K562 (cell line): ENCODE measurements around the gene ABCB9. TPM values are rescaled to one million over a fixed set of nuclear protein-coding genes. Genes with fewer than 3 reads are reported as not detected.
A peak's percentile ranks its signal among the peaks of the same experiment; 100 is the strongest.

Source experiments
- CAMTA2 ChIP-seq: fragments of 250-450 bp; sonication (Bioruptor Pico); conservative IDR thresholded peaks from 2 replicates; pipeline ENCODE4 v1.5.1; 2022
- CBX8 ChIP-seq: fragments of 200-600 bp; sonication (generic); IDR thresholded peaks from 2 replicates; pipeline ENCODE4 v1.6.1; 2012; ENCODE audit warnings: borderline replicate concordance, mixed run types, low read depth, mild to moderate bottlenecking, moderate library complexity, mixed read lengths, low read length, control low read depth, inconsistent platforms; ENCODE audit not compliant: poor library complexity, severe bottlenecking; ENCODE audit errors: extremely low read depth
- E2F3 ChIP-seq: fragments of 250-450 bp; sonication (Bioruptor Pico); IDR thresholded peaks from 2 replicates; pipeline ENCODE4 v1.4.0; 2020; ENCODE audit warnings: mild to moderate bottlenecking
- GABPA ChIP-seq: fragments of 200-800 bp; sonication (Bioruptor generic); conservative IDR thresholded peaks from 2 replicates; pipeline ENCODE4 v1.6.1; 2016; ENCODE audit warnings: low read depth, missing genetic modification characterization, missing compliant biosample characterization
- GATAD2B ChIP-seq: fragments of 450-650 bp; IDR thresholded peaks from 2 replicates; pipeline ENCODE4 v1.6.1; 2017; ENCODE audit warnings: mild to moderate bottlenecking, borderline replicate concordance
- JUN ChIP-seq, 2 experiments: sonication (generic) in 1 of 2; formaldehyde crosslinking in 1 of 2; IDR thresholded peaks; 2 replicates each; pipeline versions ENCODE4 v1.6.1 to v1.8.0; 2012 to 2022; ENCODE audit warnings: borderline replicate concordance in 2 of 2, mild to moderate bottlenecking in 2 of 2, improper control_type of control experiment in 1 of 2, low read depth in 1 of 2, low read length in 1 of 2, missing genetic modification reagents in 1 of 2
- KAT7 ChIP-seq: sonication (generic); formaldehyde crosslinking; IDR thresholded peaks from 2 replicates; pipeline ENCODE4 v1.8.0; 2022; ENCODE audit warnings: missing genetic modification reagents, mild to moderate bottlenecking, borderline replicate concordance
- KLF1 ChIP-seq: fragments of 450-650 bp; IDR thresholded peaks from 2 replicates; pipeline ENCODE4 v1.6.1; 2016; ENCODE audit warnings: missing genetic modification characterization, missing compliant biosample characterization
- KLF6 ChIP-seq: fragments of 250-450 bp; sonication (Bioruptor Pico); IDR thresholded peaks from 2 replicates; pipeline ENCODE4 v1.4.0; 2020; ENCODE audit warnings: mild to moderate bottlenecking, moderate library complexity, borderline replicate concordance
- MLLT1 ChIP-seq, 2 experiments: fragments of 450-650 bp; IDR thresholded peaks; 2 replicates each; pipeline ENCODE4 v1.6.1; 2016
- MTA1 ChIP-seq: fragments of 450-650 bp; IDR thresholded peaks from 2 replicates; pipeline ENCODE4 v1.6.1; 2017; ENCODE audit warnings: borderline replicate concordance
- PHB ChIP-seq: fragments of 250-450 bp; sonication (Bioruptor Pico); IDR thresholded peaks from 2 replicates; pipeline ENCODE4 v1.5.0; 2021
- POLR2AphosphoS2 ChIP-seq: IDR thresholded peaks from 2 replicates; pipeline ENCODE4 v1.6.1; 2012; ENCODE audit warnings: low read length, improper control_type of control experiment
- PPARD ChIP-seq: fragments of 250-450 bp; sonication (Bioruptor Pico); IDR thresholded peaks from 2 replicates; pipeline ENCODE4 v1.8.0; 2022; ENCODE audit warnings: inconsistent platforms, mild to moderate bottlenecking, moderate library complexity
- SMARCA4 ChIP-seq: fragments of 450-650 bp; IDR thresholded peaks from 2 replicates; pipeline ENCODE4 v1.6.1; 2016
- SNIP1 ChIP-seq: fragments of 450-650 bp; IDR thresholded peaks from 2 replicates; pipeline ENCODE4 v1.7.1; 2017; ENCODE audit warnings: low read depth, mild to moderate bottlenecking
- TCF3 ChIP-seq: sonication (generic); formaldehyde crosslinking; IDR thresholded peaks from 2 replicates; pipeline ENCODE4 v1.4.0; 2020; ENCODE audit warnings: mild to moderate bottlenecking, missing genetic modification reagents
- U2AF1 ChIP-seq: fragments of 200-400 bp; formaldehyde crosslinking; optimal IDR thresholded peaks from 2 replicates; pipeline ENCODE3; 2017; ENCODE audit warnings: mild to moderate bottlenecking, low read depth, low read length, moderate library complexity
- XRCC4 ChIP-seq: IDR thresholded peaks from one replicate; pipeline ENCODE4 v1.6.1; 2011; ENCODE audit not compliant: insufficient read depth, insufficient read length; ENCODE audit errors: extremely low read depth
- ZBTB7A ChIP-seq: IDR thresholded peaks from 2 replicates; pipeline ENCODE4 v1.6.1; 2011; ENCODE audit warnings: low read depth, mild to moderate bottlenecking, low read length, moderate library complexity, borderline replicate concordance; ENCODE audit not compliant: control insufficient read depth
- ZNF583 ChIP-seq: fragments of 250-450 bp; sonication (Bioruptor Pico); IDR thresholded peaks from 2 replicates; pipeline ENCODE4 v1.4.0; 2020
- ZNF79 ChIP-seq: fragments of 250-450 bp; sonication (Bioruptor Pico); IDR thresholded peaks from 2 replicates; pipeline ENCODE4 v1.4.0; 2020; ENCODE audit warnings: low read depth, mild to moderate bottlenecking, moderate library complexity
- polyA plus RNA-seq, 8 experiments: library from polyadenylated mRNA; depleted of rRNA in 4 of 8; stranded (reverse) in 5 of 8; unstranded in 3 of 8; fragments of >200 nt; fragmentation: Nextera tagmentation in 2 of 8; fragmentation: Illumina TruSeq in 1 of 8; extraction: Ambion mirVana in 2 of 8; extraction: Trizol in 1 of 8; gene quantifications; 2 replicates each; pipeline versions ENCODE4 v1.2.1 to v1.2.3, GENCODE V29; 2011 to 2014; ENCODE audit warnings: inconsistent platforms in 1 of 8, missing spikeins in 1 of 8
- total RNA-seq, 7 experiments: library from RNA; depleted of rRNA in 6 of 7; stranded (reverse); fragments of >200 nt in 6 of 7; fragmentation: Illumina TruSeq in 2 of 7; extraction: Trizol in 2 of 7; gene quantifications; 2 replicates each; pipeline versions ENCODE4 v1.2.1 to v1.2.3, GENCODE V29; 2011 to 2021; ENCODE audit warnings: low replicate concordance in 1 of 7
- TF ChIP-seq, protein P1 (sequence below): sonication (generic); formaldehyde crosslinking; IDR thresholded peaks from 2 replicates; pipeline ENCODE4 v1.8.0; 2022; ENCODE audit warnings: missing genetic modification reagents, mild to moderate bottlenecking, borderline replicate concordance
- TF ChIP-seq, protein P2 (sequence below): fragments of 450-650 bp; IDR thresholded peaks from 2 replicates; pipeline ENCODE4 v1.6.1; 2016

ABCB9 gene
- total and polyA plus RNA-seq, 9 of the 15 experiments (the other 6 are each of a cell fraction or from before 2014, with no cell fraction given), result 0.20 to 12.6 (median 6.2) TPM

DNA sequence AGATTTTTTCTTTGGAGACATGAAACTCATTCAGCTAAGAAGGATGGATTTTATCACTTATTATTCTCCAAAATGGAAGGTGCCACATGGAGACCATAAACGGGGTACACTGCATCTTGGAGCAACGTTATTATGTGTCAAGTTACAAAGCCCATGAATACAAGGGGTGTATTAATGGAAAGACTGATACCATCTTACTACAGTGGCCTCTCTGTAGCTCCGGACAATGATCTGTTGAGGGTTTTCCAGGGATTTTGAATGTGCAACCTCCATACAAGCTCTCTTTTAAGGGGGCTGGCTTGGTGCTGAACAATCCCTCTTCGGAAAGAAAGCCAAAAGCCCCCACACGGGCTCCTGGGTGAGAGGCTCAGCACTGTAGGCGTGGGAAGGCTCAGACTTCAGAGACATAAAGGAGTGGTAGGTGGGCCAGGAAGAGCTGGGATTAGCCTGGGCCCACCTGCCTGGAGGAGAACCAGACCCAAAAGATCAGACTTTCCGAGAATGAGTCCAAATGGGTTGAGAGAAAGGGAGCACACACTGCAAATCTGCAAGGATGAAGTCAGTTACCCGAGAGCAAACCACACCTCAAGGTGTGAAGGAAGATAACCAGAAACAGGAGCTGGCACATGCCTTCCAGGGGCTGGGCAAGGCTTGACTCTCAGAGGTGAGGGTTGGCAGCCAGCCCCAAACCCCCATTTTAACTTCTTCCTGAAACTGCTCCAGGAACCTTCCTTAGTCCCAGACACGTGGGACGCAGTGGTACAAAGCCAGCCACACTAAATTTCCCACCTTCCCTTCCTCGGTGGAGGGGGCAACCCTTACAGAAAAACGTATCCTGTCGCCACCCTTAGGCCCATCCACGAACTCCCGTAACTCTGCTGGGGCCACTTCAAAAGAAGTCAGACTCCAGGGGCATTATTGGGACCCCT is 71.8 kb downstream of the ABCB9 start (continued):
- TF ChIP-seq, protein P1, sequence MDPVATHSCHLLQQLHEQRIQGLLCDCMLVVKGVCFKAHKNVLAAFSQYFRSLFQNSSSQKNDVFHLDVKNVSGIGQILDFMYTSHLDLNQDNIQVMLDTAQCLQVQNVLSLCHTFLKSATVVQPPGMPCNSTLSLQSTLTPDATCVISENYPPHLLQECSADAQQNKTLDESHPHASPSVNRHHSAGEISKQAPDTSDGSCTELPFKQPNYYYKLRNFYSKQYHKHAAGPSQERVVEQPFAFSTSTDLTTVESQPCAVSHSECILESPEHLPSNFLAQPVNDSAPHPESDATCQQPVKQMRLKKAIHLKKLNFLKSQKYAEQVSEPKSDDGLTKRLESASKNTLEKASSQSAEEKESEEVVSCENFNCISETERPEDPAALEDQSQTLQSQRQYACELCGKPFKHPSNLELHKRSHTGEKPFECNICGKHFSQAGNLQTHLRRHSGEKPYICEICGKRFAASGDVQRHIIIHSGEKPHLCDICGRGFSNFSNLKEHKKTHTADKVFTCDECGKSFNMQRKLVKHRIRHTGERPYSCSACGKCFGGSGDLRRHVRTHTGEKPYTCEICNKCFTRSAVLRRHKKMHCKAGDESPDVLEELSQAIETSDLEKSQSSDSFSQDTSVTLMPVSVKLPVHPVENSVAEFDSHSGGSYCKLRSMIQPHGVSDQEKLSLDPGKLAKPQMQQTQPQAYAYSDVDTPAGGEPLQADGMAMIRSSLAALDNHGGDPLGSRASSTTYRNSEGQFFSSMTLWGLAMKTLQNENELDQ (CRISPR knock-in tag), result no peak
- TF ChIP-seq E2F3 (CRISPR knock-in tag) (no peak), CBX8 (no peak), JUN (IDR thresholded peaks at IDR 0.05; ENCODE audit: borderline replicate concordance, low read depth, low read length) (no peak), JUN (CRISPR knock-in tag; IDR thresholded peaks at IDR 0.05; ENCODE audit: borderline replicate concordance) (0 out of 2 replicates have a peak, but pooled peaks have one; percentile 30), KAT7 (CRISPR knock-in tag) (no peak; the same call in 1 of the 2 replicates), GABPA (no peak), PHB (no peak), ZBTB7A (peak; percentile 47; the same call in 1 of the 2 replicates), U2AF1 (no peak), SMARCA4 (peak; percentile 45), POLR2AphosphoS2 (no peak), MLLT1 (IDR thresholded peaks at IDR 0.05) (no peak; a peak in 1 of 4 replicates), PPARD (CRISPR knock-in tag) (no peak), TCF3 (CRISPR knock-in tag) (peak; percentile 79), MTA1 (no peak), XRCC4 (no peak), SNIP1 (no peak), CAMTA2 (no peak), ZNF583 (CRISPR knock-in tag) (no peak), GATAD2B (no peak), KLF6 (no peak), ZNF79 (CRISPR knock-in tag) (no peak), KLF1 (tag) (no peak)
- TF ChIP-seq, protein P2, sequence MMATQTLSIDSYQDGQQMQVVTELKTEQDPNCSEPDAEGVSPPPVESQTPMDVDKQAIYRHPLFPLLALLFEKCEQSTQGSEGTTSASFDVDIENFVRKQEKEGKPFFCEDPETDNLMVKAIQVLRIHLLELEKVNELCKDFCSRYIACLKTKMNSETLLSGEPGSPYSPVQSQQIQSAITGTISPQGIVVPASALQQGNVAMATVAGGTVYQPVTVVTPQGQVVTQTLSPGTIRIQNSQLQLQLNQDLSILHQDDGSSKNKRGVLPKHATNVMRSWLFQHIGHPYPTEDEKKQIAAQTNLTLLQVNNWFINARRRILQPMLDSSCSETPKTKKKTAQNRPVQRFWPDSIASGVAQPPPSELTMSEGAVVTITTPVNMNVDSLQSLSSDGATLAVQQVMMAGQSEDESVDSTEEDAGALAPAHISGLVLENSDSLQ, result no peak
